Transverse colon (tissue), 4 donors: ENCODE measurements around the gene DISC1. TPM values are rescaled to one million over a fixed set of nuclear protein-coding genes. Genes with fewer than 3 reads are reported as not detected.

Source experiments
- DNase-seq: peaks from one replicate; pipeline ENCODE4 v3.0.0-alpha.2; 2019
- H3K27ac ChIP-seq, 4 donors: fragments of 200-600 bp; sonication (generic); 2 replicates each; pipeline ENCODE4 v1.5.1; 2016 to 2018; ENCODE audit warnings: inconsistent platforms in 4 of 4
- H3K27me3 ChIP-seq: fragments of 200-600 bp; sonication (generic); 2 replicates; pipeline ENCODE4 v1.5.1; 2017; ENCODE audit warnings: inconsistent platforms
- H3K36me3 ChIP-seq, 4 donors: fragments of 200-600 bp; sonication (generic); 2 replicates each; pipeline ENCODE4 v1.5.1; 2017 to 2019; ENCODE audit warnings: inconsistent platforms in 4 of 4
- H3K4me1 ChIP-seq, 4 donors: fragments of 200-600 bp; sonication (generic); 2 replicates each; pipeline ENCODE4 v1.5.1; 2017 to 2020; ENCODE audit warnings: inconsistent platforms in 4 of 4
- H3K4me3 ChIP-seq, 4 donors: fragments of 200-600 bp; sonication (generic); 1 replicate in 1 of 4; 2 replicates in 3 of 4; pipeline versions ENCODE4 v1.5.1 to v1.6.1; 2017 to 2019; ENCODE audit warnings: inconsistent platforms in 4 of 4
- H3K9me3 ChIP-seq, 2 donors: fragments of 200-600 bp; sonication (generic); 2 replicates each; pipeline ENCODE4 v1.5.1; 2017 to 2019; ENCODE audit warnings: inconsistent platforms in 2 of 2
- EP300 ChIP-seq: sonication (generic); formaldehyde crosslinking; IDR thresholded peaks from one replicate; pipeline ENCODE4 v1.6.1; 2017; ENCODE audit warnings: antibody characterized with exemption, low read depth
- POLR2A ChIP-seq: fragments of 450-650 bp; IDR thresholded peaks from one replicate; pipeline ENCODE4 v1.6.1; 2016; ENCODE audit warnings: antibody characterized with exemption, mild to moderate bottlenecking, moderate library complexity
- POLR2AphosphoS5 ChIP-seq, 3 donors: sonication (generic); formaldehyde crosslinking; IDR thresholded peaks; one replicate each; pipeline ENCODE4 v1.6.1; 2016; ENCODE audit warnings: antibody characterized with exemption in 3 of 3
- WGBS, 2 donors: methylation state at CpG; one replicate each; pipeline ENCODE4 v1.1.5; 2018; ENCODE audit warnings: low coverage in 1 of 2; 5-methylcytosine and 5-hydroxymethylcytosine counted together
- in situ Hi-C, 4 donors: fragments of 200-750 bp; cut with MboI; loops; one replicate each; pipeline versions ENCODE4 v1.15.0 to v1.15.1; 2017; ENCODE audit warnings: low sequenced_read_pairs in 3 of 4, low pct_ligation_motif_present in 1 of 4, low pct_unique_long_range_greater_than_20kb in 1 of 4
- intact Hi-C: fragments of 100-400 bp; cut with DNase I; formaldehyde crosslinking; loops from one replicate; pipeline ENCODE4 v1.15.1; 2023; ENCODE audit warnings: low total_unique reads
- total RNA-seq, 4 donors: library from RNA; depleted of rRNA; stranded (reverse); fragments of >200 nt; gene quantifications; one replicate each; pipeline ENCODE4 v1.1.0, GENCODE V29; 2016
- TF ChIP-seq, protein P1 (sequence below), 5 experiments: fragments of 200-600 bp in 3 of 5; fragments of 450-650 bp in 2 of 5; sonication (generic) in 3 of 5; IDR thresholded peaks; 1 replicate in 2 of 5; 2 replicates in 3 of 5; pipeline ENCODE4 v1.5.1; 2016 to 2017; ENCODE audit warnings: antibody characterized with exemption in 5 of 5, inconsistent platforms in 3 of 5, mild to moderate bottlenecking in 2 of 5, moderate library complexity in 1 of 5

The DISC1 gene
- total RNA-seq, 4 donors from 2014 or later = 7.8 to 20.3 (median 11.5) TPM

GRCh38 chr1:231670755-231671154, 44.2 kb downstream of the DISC1 start:
- peaks cover 3 to 24% of the 10 kb centered on the region in 2 donors for H3K9me3 ChIP-seq
- no peak overlapping the region for H3K27ac ChIP-seq
- DNase-seq = no peak
- no peak overlapping the region for H3K4me3 ChIP-seq
- intact Hi-C loops = no loop called here
- WGBS, 2 donors = 86 to 88% methylated on average over 1 of the region's 1 CpG
- H3K36me3 ChIP-seq = no peaks in the 10 kb centered on the region
- H3K4me1 ChIP-seq = peaks cover 0 to 15% (median 5%) of the 10 kb centered on the region in 4 donors
- no peaks in the 10 kb centered on the region for H3K27me3 ChIP-seq
- TF ChIP-seq EP300 (no peak), POLR2A (no peak), POLR2AphosphoS5 (IDR thresholded peaks at IDR 0.05) (no peak)
- TF ChIP-seq, protein P1, sequence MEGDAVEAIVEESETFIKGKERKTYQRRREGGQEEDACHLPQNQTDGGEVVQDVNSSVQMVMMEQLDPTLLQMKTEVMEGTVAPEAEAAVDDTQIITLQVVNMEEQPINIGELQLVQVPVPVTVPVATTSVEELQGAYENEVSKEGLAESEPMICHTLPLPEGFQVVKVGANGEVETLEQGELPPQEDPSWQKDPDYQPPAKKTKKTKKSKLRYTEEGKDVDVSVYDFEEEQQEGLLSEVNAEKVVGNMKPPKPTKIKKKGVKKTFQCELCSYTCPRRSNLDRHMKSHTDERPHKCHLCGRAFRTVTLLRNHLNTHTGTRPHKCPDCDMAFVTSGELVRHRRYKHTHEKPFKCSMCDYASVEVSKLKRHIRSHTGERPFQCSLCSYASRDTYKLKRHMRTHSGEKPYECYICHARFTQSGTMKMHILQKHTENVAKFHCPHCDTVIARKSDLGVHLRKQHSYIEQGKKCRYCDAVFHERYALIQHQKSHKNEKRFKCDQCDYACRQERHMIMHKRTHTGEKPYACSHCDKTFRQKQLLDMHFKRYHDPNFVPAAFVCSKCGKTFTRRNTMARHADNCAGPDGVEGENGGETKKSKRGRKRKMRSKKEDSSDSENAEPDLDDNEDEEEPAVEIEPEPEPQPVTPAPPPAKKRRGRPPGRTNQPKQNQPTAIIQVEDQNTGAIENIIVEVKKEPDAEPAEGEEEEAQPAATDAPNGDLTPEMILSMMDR (IDR thresholded peaks at IDR 0.05) = no peak
- in situ Hi-C loops = no loop called here

GRCh38 chr1:231674575-231674974, 48.0 kb downstream of the DISC1 start:
- Histone ChIP-seq H3K4me3 (no peak overlapping the region), H3K27me3 (no peaks in the 10 kb centered on the region), H3K9me3 (peaks cover 3 to 18% of the 10 kb centered on the region in 2 donors), H3K4me1 (peaks cover 0 to 3% (median 0%) of the 10 kb centered on the region in 4 donors), H3K27ac (no peak overlapping the region), H3K36me3 (no peaks in the 10 kb centered on the region)
- in situ Hi-C loops (no loop called here), intact Hi-C loops (no loop called here)
- TF ChIP-seq EP300 (no peak), POLR2A (no peak), POLR2AphosphoS5 (IDR thresholded peaks at IDR 0.05) (no peak)
- TF ChIP-seq, protein P1 (IDR thresholded peaks at IDR 0.05) = no peak
- 64 to 70% methylated on average over 3 to 6 of the region's 6 CpGs for WGBS, 2 donors
- no peak for DNase-seq

GRCh38 chr1:231676487-231676886, 49.9 kb downstream of the DISC1 start:
- intact Hi-C loops = no loop called here
- TF ChIP-seq, protein P1 (IDR thresholded peaks at IDR 0.05) = no peak
- no peak for TF ChIP-seq POLR2A
- TF ChIP-seq POLR2AphosphoS5 (IDR thresholded peaks at IDR 0.05) = no peak
- TF ChIP-seq EP300 = no peak

GRCh38 chr1:231677442-231677841, 50.9 kb downstream of the DISC1 start:
- intact Hi-C loops (no loop called here), in situ Hi-C loops (no loop called here)
- H3K36me3 ChIP-seq = no peaks in the 10 kb centered on the region
- peaks cover 0 to 3% (median 0%) of the 10 kb centered on the region in 4 donors for H3K4me1 ChIP-seq
- H3K27ac ChIP-seq = no peak overlapping the region
- 91 to 100% methylated on average over 5 to 10 of the region's 10 CpGs for WGBS, 2 donors
- no peak overlapping the region for H3K4me3 ChIP-seq
- no peak for DNase-seq
- H3K9me3 ChIP-seq = no peaks in the 10 kb centered on the region
- H3K27me3 ChIP-seq = no peaks in the 10 kb centered on the region
- TF ChIP-seq POLR2A (no peak), POLR2AphosphoS5 (IDR thresholded peaks at IDR 0.05) (no peak), EP300 (no peak)
- TF ChIP-seq, protein P1 (IDR thresholded peaks at IDR 0.05) = no peak

More at GRCh38 chr1:231676487-231676886, 49.9 kb downstream of the DISC1 start:
- DNase-seq = no peak
- H3K27ac ChIP-seq = no peak overlapping the region
- H3K36me3 ChIP-seq = no peaks in the 10 kb centered on the region
- no peaks in the 10 kb centered on the region for H3K9me3 ChIP-seq
- in situ Hi-C loops = no loop called here
- no peaks in the 10 kb centered on the region for H3K27me3 ChIP-seq
- H3K4me3 ChIP-seq = no peak overlapping the region
- peaks cover 0 to 3% (median 0%) of the 10 kb centered on the region in 4 donors for H3K4me1 ChIP-seq
